KMS-11 (cell line): Measurements from ENCODE around the gene NXF2.
A peak's percentile ranks its signal among the peaks of the same experiment; 100 is the strongest.

Experiments used
- H2AFZ ChIP-seq: fragments of 200-600 bp; sonication (generic); 2 replicates; pipeline ENCODE4 v1.6.1; 2016; ENCODE audit warnings: antibody characterized with exemption, mixed run types, low read depth
- H3K27ac ChIP-seq: fragments of 200-600 bp; sonication (generic); 2 replicates; pipeline ENCODE4 v1.6.1; 2016; ENCODE audit warnings: mild to moderate bottlenecking, mixed run types
- H3K27me3 ChIP-seq: fragments of 200-600 bp; sonication (generic); 2 replicates; pipeline ENCODE4 v1.6.1; 2017; ENCODE audit warnings: mild to moderate bottlenecking, low read depth, mixed run types, moderate library complexity; ENCODE audit not compliant: insufficient read depth
- H3K36me3 ChIP-seq: fragments of 200-600 bp; sonication (generic); 2 replicates; pipeline ENCODE4 v1.6.1; 2017; ENCODE audit warnings: mild to moderate bottlenecking, mixed run types; ENCODE audit not compliant: insufficient read depth
- H3K4me1 ChIP-seq: fragments of 200-600 bp; sonication (generic); 2 replicates; pipeline ENCODE4 v1.6.1; 2016; ENCODE audit warnings: mild to moderate bottlenecking, low read depth, mixed run types; ENCODE audit not compliant: poor library complexity, severe bottlenecking
- H3K4me2 ChIP-seq: fragments of 200-600 bp; sonication (generic); 2 replicates; pipeline ENCODE4 v1.7.0; 2016; ENCODE audit warnings: mild to moderate bottlenecking, mixed run types
- H3K4me3 ChIP-seq: fragments of 200-600 bp; sonication (generic); IDR thresholded peaks from 2 replicates; pipeline ENCODE4 v1.6.1; 2017; ENCODE audit warnings: low read depth, low read length, mixed read lengths; ENCODE audit not compliant: insufficient read depth
- H3K79me2 ChIP-seq: fragments of 200-600 bp; sonication (generic); 2 replicates; pipeline ENCODE4 v1.6.1; 2016; ENCODE audit warnings: low read depth, mixed run types; ENCODE audit not compliant: insufficient read depth
- H3K9ac ChIP-seq: fragments of 200-600 bp; sonication (generic); 2 replicates; pipeline ENCODE4 v1.6.1; 2016; ENCODE audit warnings: mild to moderate bottlenecking, mixed run types
- H4K20me1 ChIP-seq: fragments of 200-600 bp; sonication (generic); 2 replicates; pipeline ENCODE4 v1.6.1; 2016; ENCODE audit warnings: mild to moderate bottlenecking, mixed run types; ENCODE audit not compliant: insufficient read depth
- TF ChIP-seq, protein P1 (sequence below): fragments of 200-600 bp; sonication (generic); conservative IDR thresholded peaks from 2 replicates; pipeline ENCODE4 v1.6.1; 2017; ENCODE audit warnings: low read depth, mild to moderate bottlenecking, antibody characterized with exemption, low read length, moderate library complexity, mixed read lengths

Gene NXF2

DNA sequence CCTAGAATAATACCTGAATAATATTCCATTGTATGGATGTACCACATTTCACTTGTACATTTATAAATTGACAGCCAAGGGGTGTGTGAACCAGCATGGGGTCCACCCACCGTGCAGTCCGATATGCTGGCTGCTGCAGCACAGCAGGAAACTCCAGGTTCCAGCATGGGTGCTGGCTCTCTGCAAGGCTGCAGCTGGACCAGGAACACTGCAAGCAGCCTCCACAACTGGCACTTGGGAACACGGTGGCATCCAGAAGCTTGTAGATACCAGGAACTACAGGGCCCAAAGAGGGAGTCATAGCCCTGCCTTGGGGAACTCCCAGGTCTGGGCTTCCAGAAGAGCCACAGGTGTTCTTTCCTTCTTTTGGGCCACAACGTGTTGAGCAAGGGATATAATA lies 91.2 kb downstream of the NXF2 start:
- H3K79me2 ChIP-seq: no peaks in the 10 kb centered on the region
- H3K4me1 ChIP-seq: no peaks in the 10 kb centered on the region
- no peak overlapping the region for H2AFZ ChIP-seq
- no peak overlapping the region for H3K9ac ChIP-seq
- no peak overlapping the region for H3K27ac ChIP-seq
- H3K4me2 ChIP-seq: no peak overlapping the region
- H3K27me3 ChIP-seq: no peaks in the 10 kb centered on the region
- no peak overlapping the region for H3K4me3 ChIP-seq
- TF ChIP-seq, protein P1, sequence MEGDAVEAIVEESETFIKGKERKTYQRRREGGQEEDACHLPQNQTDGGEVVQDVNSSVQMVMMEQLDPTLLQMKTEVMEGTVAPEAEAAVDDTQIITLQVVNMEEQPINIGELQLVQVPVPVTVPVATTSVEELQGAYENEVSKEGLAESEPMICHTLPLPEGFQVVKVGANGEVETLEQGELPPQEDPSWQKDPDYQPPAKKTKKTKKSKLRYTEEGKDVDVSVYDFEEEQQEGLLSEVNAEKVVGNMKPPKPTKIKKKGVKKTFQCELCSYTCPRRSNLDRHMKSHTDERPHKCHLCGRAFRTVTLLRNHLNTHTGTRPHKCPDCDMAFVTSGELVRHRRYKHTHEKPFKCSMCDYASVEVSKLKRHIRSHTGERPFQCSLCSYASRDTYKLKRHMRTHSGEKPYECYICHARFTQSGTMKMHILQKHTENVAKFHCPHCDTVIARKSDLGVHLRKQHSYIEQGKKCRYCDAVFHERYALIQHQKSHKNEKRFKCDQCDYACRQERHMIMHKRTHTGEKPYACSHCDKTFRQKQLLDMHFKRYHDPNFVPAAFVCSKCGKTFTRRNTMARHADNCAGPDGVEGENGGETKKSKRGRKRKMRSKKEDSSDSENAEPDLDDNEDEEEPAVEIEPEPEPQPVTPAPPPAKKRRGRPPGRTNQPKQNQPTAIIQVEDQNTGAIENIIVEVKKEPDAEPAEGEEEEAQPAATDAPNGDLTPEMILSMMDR: no peak
- no peaks in the 10 kb centered on the region for H4K20me1 ChIP-seq
- no peaks in the 10 kb centered on the region for H3K36me3 ChIP-seq

DNA sequence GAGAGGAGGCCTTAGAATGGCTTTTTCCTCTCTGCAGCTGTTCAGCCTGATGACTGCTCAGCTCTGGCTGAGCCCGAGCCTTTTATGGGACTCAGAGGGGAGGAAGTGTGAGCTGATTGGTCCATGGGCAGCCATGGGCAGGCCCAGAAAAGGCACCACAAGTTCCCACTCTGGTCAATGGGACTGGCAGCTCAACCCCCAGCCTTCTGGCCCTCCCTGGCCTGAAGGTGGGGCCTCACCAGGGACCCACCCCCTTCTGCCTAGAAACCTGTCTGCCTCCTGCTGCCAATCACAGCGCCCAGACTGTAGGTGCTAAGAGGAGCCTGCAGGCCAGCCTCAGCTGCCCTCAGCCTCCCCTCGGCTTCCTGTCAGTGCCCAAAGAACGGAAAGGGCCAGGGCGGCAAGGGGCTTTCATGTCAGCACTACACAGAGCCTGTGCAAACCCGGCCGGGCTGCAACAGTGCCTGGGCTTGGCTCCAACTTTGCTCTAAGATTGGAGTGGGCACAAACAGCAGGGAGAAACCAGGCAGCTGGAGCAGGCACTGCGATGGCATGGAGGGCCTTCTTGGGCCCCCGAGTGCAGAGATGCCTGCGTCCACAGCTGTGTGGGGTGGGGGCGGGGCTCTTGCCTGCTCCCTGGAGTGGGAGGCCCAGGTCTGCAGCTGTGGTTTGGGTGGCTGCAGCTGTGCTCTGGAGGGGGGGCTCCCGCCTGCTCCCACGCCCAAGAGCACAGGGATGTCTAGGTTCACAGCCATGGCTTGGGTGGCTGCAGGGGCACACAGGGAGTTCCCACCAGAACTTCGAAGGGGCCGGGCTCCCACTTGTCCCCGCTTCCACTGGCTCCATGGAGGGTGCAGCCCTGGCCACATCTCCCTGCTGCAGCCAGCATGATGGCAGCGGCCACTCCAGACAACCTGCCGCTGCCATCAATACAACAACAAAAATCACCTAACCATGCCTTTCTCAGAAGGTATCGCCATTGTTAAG lies 92.6 kb downstream of the NXF2 start:
- Histone ChIP-seq H4K20me1 (no peaks in the 10 kb centered on the region), H2AFZ (no peak overlapping the region), H3K79me2 (no peaks in the 10 kb centered on the region), H3K27me3 (no peaks in the 10 kb centered on the region), H3K4me2 (no peak overlapping the region), H3K36me3 (no peaks in the 10 kb centered on the region), H3K27ac (no peak overlapping the region), H3K4me3 (no peak overlapping the region), H3K9ac (no peak overlapping the region), H3K4me1 (no peaks in the 10 kb centered on the region)
- TF ChIP-seq, protein P1: no peak

DNA sequence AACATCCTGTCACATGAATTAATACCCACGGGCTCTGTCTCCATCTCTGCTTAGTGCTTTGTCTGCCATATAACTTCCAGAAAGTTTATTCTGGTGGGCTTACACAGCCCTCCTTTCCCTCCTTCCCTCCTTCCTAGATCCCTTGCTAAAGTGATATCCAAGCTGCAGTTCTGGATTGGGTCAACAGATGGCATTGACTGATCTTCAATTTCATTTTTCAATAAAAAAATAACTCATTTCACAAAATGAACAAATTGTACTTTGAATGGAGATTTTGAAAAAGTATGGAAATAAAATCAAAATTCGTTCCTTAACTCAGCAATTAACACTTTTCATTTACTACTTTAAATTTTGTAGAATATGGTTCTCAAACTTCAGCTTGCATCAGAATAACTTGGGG lies 94.9 kb downstream of the NXF2 start:
- Histone ChIP-seq H3K9ac (no peak overlapping the region), H2AFZ (no peak overlapping the region), H3K27ac (no peak overlapping the region), H3K27me3 (no peaks in the 10 kb centered on the region), H3K4me2 (no peak overlapping the region), H3K79me2 (no peaks in the 10 kb centered on the region), H4K20me1 (no peaks in the 10 kb centered on the region), H3K4me3 (no peak overlapping the region), H3K36me3 (no peaks in the 10 kb centered on the region), H3K4me1 (no peaks in the 10 kb centered on the region)
- TF ChIP-seq, protein P1: no peak

DNA sequence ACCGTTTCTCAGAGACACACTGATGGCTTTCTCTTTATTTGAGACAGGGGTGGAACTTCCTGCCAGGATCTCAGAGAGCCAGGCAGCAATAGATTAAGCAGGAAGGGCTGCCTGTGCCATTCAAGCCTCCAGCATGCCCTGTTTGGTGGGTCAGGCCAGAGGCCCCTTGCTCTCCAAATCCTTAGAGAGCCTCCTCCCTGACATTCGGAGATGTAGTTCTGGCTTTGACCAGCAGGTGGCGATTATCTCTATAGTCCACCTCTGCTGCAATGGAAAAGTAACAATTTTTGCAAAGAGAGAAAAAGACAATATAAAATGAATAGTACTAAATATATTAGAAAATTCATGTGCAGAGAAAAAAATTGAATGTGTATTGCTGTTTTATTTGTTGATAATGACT lies 98.9 kb downstream of the NXF2 start:
- H3K4me3 ChIP-seq: no peak overlapping the region
- no peaks in the 10 kb centered on the region for H3K27me3 ChIP-seq
- H3K27ac ChIP-seq: no peak overlapping the region
- H2AFZ ChIP-seq: no peak overlapping the region
- no peaks in the 10 kb centered on the region for H4K20me1 ChIP-seq
- H3K79me2 ChIP-seq: no peaks in the 10 kb centered on the region
- H3K4me1 ChIP-seq: no peaks in the 10 kb centered on the region
- no peak overlapping the region for H3K9ac ChIP-seq
- no peaks in the 10 kb centered on the region for H3K36me3 ChIP-seq
- H3K4me2 ChIP-seq: no peak overlapping the region
- TF ChIP-seq, protein P1: peak; percentile 71
